ENCODE data around the gene RAB19.
"Not testable (repeated sequence)": the region's sequence is repeated elsewhere in the genome, so short reads cannot be mapped to it uniquely, and the experiment has no call there.

The RAB19 gene

GRCh38 chr7:140402178-140402835 lies 1.6 kb upstream of the RAB19 start:
- no peak for DNase-seq

GRCh38 chr7:140404565-140405065 lies 757 bp downstream of the RAB19 start:
- DNase-seq = no peak

GRCh38 chr7:140415361-140415760 lies 11.5 kb downstream of the RAB19 start:
- no peak for DNase-seq

GRCh38 chr7:140415816-140416215 lies 12.0 kb downstream of the RAB19 start:
- DNase-seq = not testable (repeated sequence)

GRCh38 chr7:140416560-140416959 lies 12.7 kb downstream of the RAB19 start:
- DNase-seq = no peak

- DNase-seq = no peak
These were observed 13.7 kb downstream of the RAB19 start for GRCh38 chr7:140417456-140418155.

GRCh38 chr7:140418156-140418472 lies 14.3 kb downstream of the RAB19 start:
- peak; percentile 82 for DNase-seq

- no peak for DNase-seq
These were observed 14.8 kb downstream of the RAB19 start for GRCh38 chr7:140418653-140419052.

GRCh38 chr7:140421521-140421920 lies 17.7 kb downstream of the RAB19 start:
- no peak for DNase-seq

- DNase-seq = no peak
These were observed 19.6 kb downstream of the RAB19 start for GRCh38 chr7:140423501-140423900.

- no peak for DNase-seq
These were observed 21.9 kb downstream of the RAB19 start for GRCh38 chr7:140425718-140426117.

- no peak for DNase-seq
These were observed 22.3 kb downstream of the RAB19 start for GRCh38 chr7:140426130-140426529.

- no peak for DNase-seq
These were observed 29.5 kb downstream of the RAB19 start for GRCh38 chr7:140433396-140433795.

GRCh38 chr7:140435252-140435895 lies 31.5 kb downstream of the RAB19 start:
- no peak for DNase-seq

GRCh38 chr7:140439359-140439758 lies 35.5 kb downstream of the RAB19 start:
- no peak for DNase-seq

GRCh38 chr7:140440593-140440992 lies 36.7 kb downstream of the RAB19 start:
- no peak for DNase-seq

GRCh38 chr7:140441519-140441918 lies 37.7 kb downstream of the RAB19 start:
- DNase-seq = no peak

GRCh38 chr7:140446467-140446866 lies 42.6 kb downstream of the RAB19 start:
- no peak for DNase-seq

- DNase-seq = no peak
These were observed 44.0 kb downstream of the RAB19 start for GRCh38 chr7:140447841-140448240.

- no peak for DNase-seq
These were observed 45.1 kb downstream of the RAB19 start for GRCh38 chr7:140448781-140449480.

GRCh38 chr7:140451716-140452115 lies 47.9 kb downstream of the RAB19 start:
- no peak for DNase-seq

- DNase-seq = no peak
These were observed 49.4 kb downstream of the RAB19 start for GRCh38 chr7:140453273-140453672.

Data from NCI-H774 (cell line).